Activated effector memory CD4-positive, alpha-beta T cell treated with anti-CD3 and anti-CD28 coated beads, Interleukin-2, amount 50 U/mL, for 16 hours (primary cell): ENCODE measurements around the gene TMCC2.
"Not testable (repeated sequence)": the region's sequence is repeated elsewhere in the genome, so short reads cannot be mapped to it uniquely, and the experiment has no call there.

Source experiments
- DNase-seq: peaks from one replicate; pipeline ENCODE4 v3.0.0-alpha.2; 2020

TMCC2 gene, protein sequence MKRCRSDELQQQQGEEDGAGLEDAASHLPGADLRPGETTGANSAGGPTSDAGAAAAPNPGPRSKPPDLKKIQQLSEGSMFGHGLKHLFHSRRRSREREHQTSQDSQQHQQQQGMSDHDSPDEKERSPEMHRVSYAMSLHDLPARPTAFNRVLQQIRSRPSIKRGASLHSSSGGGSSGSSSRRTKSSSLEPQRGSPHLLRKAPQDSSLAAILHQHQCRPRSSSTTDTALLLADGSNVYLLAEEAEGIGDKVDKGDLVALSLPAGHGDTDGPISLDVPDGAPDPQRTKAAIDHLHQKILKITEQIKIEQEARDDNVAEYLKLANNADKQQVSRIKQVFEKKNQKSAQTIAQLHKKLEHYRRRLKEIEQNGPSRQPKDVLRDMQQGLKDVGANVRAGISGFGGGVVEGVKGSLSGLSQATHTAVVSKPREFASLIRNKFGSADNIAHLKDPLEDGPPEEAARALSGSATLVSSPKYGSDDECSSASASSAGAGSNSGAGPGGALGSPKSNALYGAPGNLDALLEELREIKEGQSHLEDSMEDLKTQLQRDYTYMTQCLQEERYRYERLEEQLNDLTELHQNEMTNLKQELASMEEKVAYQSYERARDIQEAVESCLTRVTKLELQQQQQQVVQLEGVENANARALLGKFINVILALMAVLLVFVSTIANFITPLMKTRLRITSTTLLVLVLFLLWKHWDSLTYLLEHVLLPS

DNA sequence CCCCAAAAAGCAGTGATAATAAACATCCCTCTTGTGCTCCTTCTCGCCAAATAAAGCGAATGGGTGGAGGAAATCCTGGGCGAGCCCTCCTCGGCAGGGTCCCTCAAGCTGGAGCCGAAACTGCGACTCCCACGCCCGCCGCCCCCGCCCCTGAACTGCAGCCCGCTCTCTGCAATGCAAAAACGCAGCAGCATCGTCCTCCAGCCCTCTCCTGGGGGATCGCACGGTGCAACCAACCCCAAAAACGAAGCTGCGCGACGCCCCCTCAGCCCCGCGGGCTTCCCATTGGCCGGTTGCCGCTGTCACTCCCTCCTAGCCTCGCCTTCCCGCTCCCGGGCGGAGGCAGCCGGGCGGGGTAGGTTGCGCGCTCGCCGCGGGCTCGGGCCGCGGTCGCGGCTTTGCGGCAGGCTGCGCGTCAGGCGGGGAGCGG lies at the start of gene TMCC2:
Gene TMCC2 (plus strand): TSS at position 363 of the 430 bp plus-strand sequence. CDS start 619 bp downstream, outside the sequence.
- DNase-seq, result peak; percentile 88

GRCh38 chr1:205179842-205180241 lies 47.9 kb upstream of the TMCC2 start:
- no peak for DNase-seq

DNA sequence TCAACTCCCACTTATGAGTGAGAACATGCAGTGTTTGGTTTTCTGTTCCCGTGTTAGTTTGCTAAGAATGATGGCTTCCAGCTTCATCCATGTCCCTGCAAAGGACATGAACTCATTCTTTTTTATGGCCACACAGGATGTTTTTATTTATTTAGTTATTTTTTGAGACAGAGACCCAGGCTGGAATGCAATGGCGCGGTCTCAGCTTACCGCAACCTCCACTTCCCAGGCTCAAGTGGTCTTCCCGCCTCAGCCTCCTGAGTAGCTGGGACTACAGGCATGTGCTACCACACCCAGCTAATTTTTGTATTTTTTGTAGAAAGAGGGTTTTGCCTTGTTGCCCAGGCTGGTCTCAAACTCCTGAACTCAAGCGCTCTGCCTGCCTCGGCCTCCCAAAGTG lies 47.4 kb upstream of the TMCC2 start:
- DNase-seq, result not testable (repeated sequence)

- DNase-seq, result no peak
Measured at GRCh38 chr1:205182930-205183329, 44.8 kb upstream of the TMCC2 start.

GRCh38 chr1:205183676-205184335 lies 43.9 kb upstream of the TMCC2 start:
- no peak for DNase-seq

DNA sequence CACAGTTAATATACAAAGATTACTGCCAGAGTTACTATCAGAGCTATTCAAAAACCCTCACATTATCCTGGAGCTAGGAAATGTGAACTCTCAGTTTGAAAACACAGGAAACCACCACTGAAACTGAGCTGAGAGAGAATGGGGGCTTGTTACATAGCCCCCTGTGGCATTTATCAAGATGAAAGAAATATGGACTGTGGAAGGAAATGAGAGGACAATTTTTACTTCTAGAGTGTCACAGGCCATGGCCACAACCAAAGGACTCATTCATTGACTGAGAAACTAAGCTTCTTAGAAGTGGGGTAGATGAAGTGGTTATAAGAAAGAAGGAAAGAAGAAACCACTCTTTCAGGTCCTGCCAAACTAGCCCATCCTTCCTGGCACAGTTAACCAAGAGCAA lies 41.6 kb upstream of the TMCC2 start:
- DNase-seq, result no peak

GRCh38 chr1:205187420-205187819 lies 40.3 kb upstream of the TMCC2 start:
- no peak for DNase-seq

DNA sequence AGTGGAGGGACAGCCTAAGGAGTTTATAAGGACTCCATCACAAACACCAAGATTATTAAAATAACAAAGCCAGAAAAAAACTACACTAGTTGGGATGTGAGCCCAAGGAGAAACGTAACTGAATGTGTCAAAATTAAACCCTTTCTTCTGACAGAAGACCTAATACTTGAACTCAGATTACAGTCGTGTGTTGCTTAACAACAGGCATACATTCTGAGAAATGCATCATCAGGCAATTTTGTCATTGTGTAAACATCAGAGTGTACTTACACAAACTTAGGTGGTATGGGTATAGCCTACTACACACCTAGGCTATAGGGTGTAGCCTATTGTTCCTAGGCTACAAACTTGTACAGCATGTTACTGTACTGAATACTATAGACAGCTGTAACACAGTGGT lies 39.6 kb upstream of the TMCC2 start:
- DNase-seq, result no peak

- DNase-seq, result no peak
Measured at GRCh38 chr1:205188596-205188995, 39.1 kb upstream of the TMCC2 start.

DNA sequence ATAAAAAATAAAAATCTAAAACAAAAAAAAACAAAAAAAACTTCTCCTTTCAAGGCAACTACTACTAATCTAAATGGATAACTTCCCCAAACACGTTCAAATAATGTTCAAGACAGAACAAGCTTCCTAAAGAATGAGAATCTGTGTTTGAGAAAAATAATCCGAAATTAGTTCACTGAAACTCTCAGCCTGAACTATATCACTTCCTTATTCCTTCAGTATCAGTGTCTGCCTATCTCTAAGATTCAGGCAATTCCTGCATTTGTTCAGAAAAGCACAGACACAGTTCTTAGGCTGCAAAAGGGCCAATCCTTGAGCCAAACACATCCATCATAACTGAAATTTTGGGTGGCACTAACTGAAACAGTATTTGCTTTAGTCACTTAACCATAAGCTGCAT lies 38.6 kb upstream of the TMCC2 start:
- DNase-seq, result no peak

DNA sequence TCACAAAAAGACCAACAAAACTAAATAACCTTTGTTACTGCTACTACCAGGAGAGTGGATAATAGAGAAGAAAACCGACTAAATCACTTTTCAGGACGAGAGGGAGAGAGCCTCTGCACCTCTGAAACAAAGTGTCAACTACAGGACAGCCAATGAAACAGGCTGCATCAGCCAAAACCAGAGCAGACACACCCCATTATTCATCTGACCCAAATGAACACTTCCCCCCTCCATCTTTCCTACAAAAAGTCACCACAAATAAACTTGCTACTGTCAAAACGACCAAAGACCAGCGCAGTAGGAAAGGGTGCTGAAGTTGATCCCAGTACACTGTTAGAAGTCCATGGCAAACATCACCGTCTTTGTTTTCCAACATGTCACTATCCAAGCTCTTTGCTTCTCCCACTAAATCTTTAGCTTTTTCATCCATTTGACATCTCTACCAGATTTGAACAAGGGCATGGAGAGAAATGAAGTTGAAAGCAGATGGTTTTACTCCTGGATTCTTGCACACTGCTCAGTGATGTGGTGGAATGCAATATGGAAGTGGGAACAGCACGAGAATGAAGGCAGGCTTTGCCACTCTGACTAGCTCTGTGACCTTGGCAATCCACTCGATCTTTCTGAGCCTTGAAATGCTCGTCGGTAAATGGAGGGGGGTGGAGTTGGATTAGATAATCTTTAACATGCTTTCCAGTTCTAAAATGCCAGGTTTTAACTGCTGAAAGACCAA lies 36.7 kb upstream of the TMCC2 start:
- no peak for DNase-seq

DNA sequence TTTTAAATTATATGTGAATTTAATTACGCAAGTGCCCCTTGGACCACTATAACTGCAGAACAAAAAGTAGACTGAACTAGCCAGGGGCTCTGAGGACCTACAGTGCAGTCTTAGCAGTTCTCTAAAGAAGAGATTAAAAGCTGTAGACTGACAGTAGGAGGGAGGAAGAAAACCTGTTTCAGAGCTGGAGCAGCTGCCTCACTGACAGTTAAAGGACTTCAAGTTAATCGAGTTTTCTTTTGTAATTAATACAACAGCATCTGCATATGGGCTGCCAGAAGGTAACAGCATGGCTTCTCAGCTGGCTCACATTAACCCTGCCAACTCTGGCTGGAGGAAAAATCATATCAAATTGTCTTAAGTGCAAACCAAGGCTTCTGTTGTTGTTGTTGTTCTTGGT lies 36.1 kb upstream of the TMCC2 start:
- no peak for DNase-seq

DNA sequence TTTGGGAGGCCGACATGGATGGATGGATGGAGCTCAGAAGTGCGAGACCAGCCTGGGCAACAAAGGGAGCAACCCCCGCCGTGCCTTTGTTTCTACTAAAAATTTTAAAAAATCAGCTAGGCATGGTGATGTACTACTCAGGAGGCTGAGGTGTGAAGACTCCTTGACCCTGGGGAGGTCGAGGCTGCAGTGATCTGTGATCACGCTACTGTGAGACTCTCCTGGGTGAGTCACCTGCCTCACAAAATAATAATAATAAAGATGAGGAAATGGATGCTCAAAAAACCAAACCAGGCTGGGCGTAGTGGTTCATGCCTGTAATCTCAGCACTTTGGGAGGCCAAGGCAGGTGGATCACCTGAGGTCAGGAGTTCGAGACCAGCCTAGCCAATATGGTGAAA lies 35.5 kb upstream of the TMCC2 start:
- DNase-seq, result no peak

DNA sequence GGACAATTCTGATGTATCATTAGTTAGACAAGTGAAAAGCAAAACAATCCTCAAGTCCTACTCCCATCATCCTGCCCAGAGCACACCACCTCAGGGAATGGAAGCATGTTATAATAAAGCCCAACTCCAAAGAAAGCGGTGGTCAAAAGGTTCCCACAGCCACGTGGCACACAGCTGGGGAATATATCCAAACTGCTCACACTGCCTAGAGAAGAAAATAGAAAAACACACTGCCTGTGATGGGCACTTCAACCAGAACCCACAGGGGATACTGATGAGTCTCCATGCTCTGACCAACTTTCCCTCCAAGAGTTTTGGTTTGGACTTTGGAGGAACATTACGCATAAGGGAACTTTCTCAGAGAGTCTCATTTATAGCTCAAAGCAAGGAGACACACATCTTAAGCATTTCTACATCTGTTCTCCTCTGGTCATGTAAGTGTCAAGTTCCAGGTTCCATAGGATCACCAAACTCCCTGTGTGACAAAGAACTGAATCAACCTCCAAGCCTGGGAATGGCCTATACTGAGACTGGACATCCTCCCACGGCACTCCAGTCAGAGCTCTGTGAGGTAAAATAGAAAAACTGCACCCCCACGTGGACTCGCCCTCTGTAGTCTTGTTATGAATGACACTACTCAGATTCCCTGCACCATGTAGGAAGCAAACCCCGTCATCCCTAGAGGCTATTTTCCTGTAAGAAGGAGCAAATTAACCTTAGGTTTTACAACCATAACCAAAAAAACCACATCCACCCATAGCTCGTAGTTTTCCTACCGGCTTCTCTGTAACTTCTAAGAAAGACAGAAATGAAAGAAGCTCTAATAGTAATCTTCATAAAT lies 28.4 kb upstream of the TMCC2 start:
- DNase-seq, result peak; percentile 70

DNA sequence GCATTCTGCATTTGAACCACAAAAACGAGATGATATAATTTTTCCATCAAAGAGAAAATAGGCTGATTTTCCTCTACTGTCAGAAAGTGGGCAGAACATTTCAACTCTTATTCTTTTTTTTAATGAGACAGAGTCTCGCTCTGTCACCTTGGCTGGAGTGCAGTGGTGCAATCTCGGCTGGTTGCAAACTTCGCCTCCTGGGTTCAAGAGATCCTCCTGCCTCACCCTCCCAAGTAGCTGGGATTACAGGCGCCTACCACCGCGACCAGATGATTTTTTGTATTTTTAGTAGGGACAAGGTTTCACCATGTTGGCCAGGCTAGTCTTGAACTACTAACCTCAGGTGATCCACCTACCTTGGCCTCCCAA lies 27.8 kb upstream of the TMCC2 start:
- DNase-seq, result no peak

DNA sequence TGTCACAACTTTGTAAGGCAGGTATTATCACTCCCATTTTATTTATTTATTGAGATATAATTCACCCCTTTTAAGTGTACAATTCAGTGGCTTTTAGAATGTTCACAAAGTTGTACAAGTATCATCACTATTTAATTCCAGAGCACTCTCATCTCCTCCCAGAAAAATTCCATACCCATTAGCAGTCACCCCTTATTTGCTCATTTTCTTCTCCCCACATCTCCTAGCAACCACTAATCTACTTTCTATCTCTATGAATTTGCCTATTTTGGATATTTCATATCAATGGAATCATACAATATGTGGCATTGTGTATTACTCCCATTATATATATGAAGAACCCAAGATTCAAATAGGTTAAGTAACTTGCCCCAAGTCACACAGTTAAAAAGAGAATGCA lies 23.2 kb upstream of the TMCC2 start:
- no peak for DNase-seq

GRCh38 chr1:205205055-205205454 lies 22.7 kb upstream of the TMCC2 start:
- no peak for DNase-seq

DNA sequence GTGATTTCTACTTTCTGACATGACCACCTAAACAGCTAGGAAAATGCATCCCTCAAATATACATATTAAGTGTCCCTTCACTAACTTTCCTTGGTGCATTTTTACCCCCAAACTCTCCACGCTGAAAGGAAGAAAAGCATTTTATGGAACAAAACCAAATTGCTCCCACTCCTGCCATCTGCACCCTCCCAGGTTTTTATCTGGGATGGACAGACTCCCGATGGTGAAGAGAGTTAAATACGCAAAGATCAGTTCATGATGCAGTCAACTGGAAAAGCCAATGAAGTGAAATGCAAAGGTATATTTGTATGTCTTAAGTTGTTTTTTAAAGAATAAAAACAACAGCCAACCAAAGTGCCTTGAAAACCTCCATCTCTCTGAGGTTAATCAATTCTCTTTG lies 18.9 kb upstream of the TMCC2 start:
- DNase-seq, result no peak

- DNase-seq, result no peak
Measured at GRCh38 chr1:205210756-205211168, 17.0 kb upstream of the TMCC2 start.

GRCh38 chr1:205211169-205211838 lies 16.4 kb upstream of the TMCC2 start, which contains the start of gene DSTYK:
Gene DSTYK (minus strand): TSS chr1:205211702. CDS start chr1:205211535, 167 bp downstream.
- peak; percentile 95 for DNase-seq

DNA sequence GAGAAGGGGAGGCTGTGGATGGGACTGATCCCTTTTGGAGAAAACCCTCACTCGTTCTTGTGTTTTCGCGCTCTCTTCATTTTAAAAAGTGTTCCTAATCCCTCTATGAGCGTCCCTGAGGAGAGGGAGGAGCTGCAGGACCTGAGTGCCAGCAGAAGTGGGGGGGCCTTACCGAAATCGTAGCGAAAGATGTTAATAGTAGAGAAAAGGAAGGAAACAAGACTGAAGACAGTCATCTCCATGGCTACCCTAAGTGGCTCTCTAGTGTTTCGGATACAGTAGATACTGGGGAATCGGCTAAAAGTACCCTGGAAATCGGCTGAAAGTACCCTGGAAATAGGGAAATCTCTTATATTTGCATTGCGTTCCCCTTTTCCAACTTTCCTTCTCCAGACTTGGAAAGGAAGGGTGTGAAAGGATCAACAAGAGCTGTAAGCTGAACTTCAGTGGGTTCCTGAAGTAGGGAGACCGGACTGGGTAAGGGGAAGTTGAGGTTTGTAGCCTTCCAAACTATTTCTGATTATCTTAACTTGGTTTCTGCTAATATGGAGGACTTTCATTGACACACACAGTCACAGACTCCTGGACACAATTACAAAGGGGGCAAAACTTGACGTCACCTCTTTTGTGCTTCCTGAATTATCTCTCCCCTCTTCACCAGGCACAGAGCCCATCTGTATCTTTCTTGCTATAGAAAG lies 15.8 kb upstream of the TMCC2 start:
- no peak for DNase-seq
